ENCODE measurements around the gene CASP2. TPM values are rescaled to one million over a fixed set of nuclear protein-coding genes. Genes with fewer than 3 reads are reported as not detected.

The CASP2 gene
- total RNA-seq, 1 experiment from 2014 or later = 67.2 TPM

- no peaks in the 10 kb centered on the region for H3K27me3 ChIP-seq (ENCODE audit: insufficient read depth, low read depth)
- no peak for TF ChIP-seq EZH2 (IDR thresholded peaks at IDR 0.05; ENCODE audit: low read depth)
- TF ChIP-seq, protein P1, sequence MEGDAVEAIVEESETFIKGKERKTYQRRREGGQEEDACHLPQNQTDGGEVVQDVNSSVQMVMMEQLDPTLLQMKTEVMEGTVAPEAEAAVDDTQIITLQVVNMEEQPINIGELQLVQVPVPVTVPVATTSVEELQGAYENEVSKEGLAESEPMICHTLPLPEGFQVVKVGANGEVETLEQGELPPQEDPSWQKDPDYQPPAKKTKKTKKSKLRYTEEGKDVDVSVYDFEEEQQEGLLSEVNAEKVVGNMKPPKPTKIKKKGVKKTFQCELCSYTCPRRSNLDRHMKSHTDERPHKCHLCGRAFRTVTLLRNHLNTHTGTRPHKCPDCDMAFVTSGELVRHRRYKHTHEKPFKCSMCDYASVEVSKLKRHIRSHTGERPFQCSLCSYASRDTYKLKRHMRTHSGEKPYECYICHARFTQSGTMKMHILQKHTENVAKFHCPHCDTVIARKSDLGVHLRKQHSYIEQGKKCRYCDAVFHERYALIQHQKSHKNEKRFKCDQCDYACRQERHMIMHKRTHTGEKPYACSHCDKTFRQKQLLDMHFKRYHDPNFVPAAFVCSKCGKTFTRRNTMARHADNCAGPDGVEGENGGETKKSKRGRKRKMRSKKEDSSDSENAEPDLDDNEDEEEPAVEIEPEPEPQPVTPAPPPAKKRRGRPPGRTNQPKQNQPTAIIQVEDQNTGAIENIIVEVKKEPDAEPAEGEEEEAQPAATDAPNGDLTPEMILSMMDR (conservative IDR thresholded peaks at IDR 0.05) = no peak
- no peak overlapping the region for H2AFZ ChIP-seq
- peaks cover 4% of the 10 kb centered on the region; the same call in 1 of the 2 replicates for H3F3A ChIP-seq (ENCODE audit: insufficient read depth, low read depth)
- no peaks in the 10 kb centered on the region for H3K9me3 ChIP-seq (ENCODE audit: insufficient read depth, low read depth)
- no peak overlapping the region for H3K4me2 ChIP-seq
- H4K20me1 ChIP-seq (ENCODE audit: insufficient read depth) = no peaks in the 10 kb centered on the region
- CTCF ChIA-PET = interaction anchor here (2.0 kb wide), 1 partner anchor 52 kb away, joined by 8 read pairs; no protein-coding TSS in a partner anchor
- POLR2A ChIA-PET (ENCODE audit: unreplicated experiment) = interaction anchor here (0.6 to 0.7 kb wide), 2 partner anchors 52 to 736 kb away, joined by 3 read pairs; no protein-coding TSS in a partner anchor
- no peak for DNase-seq
- H3K4me1 ChIP-seq (replicated peaks; ENCODE audit: insufficient read depth) = peaks cover 22% of the 10 kb centered on the region
- no peak overlapping the region for H3K27ac ChIP-seq
- H3K36me3 ChIP-seq (ENCODE audit: low read depth) = peaks cover 53% of the 10 kb centered on the region
- no TSS peak for BruUV-seq (replicated peaks)
- H3K79me2 ChIP-seq (ENCODE audit: low read depth) = peaks cover 48% of the 10 kb centered on the region
- intact Hi-C loops (cut with micrococcal nuclease; ENCODE audit: unreplicated experiment) = no loop called here
- no peak overlapping the region for H3K4me3 ChIP-seq
- H3K9me2 ChIP-seq (ENCODE audit: insufficient read depth) = no peaks in the 10 kb centered on the region
Measured at GRCh38 chr7:143292876-143293275, 4.7 kb downstream of the CASP2 start.

GRCh38 chr7:143295870-143296269, 7.7 kb downstream of the CASP2 start:
- peaks cover 5% of the 10 kb centered on the region for H3K4me1 ChIP-seq (replicated peaks; ENCODE audit: insufficient read depth)

GRCh38 chr7:143296686-143297085, 8.5 kb downstream of the CASP2 start:
- no peak overlapping the region for H3K4me2 ChIP-seq
- H2AFZ ChIP-seq = no peak overlapping the region
- no peaks in the 10 kb centered on the region for H3K9me3 ChIP-seq (ENCODE audit: insufficient read depth, low read depth)
- no peaks in the 10 kb centered on the region for H3K9me2 ChIP-seq (ENCODE audit: insufficient read depth)
- CTCF ChIA-PET = interaction anchor here (0.6 to 1.2 kb wide), 2 partner anchors 15 to 44 kb away, joined by 3 to 5 read pairs; no protein-coding TSS in a partner anchor
- intact Hi-C loops (cut with micrococcal nuclease; ENCODE audit: unreplicated experiment) = no loop called here
- peaks cover 14% of the 10 kb centered on the region for H3K79me2 ChIP-seq (ENCODE audit: low read depth)
- no peaks in the 10 kb centered on the region for H3K27me3 ChIP-seq (ENCODE audit: insufficient read depth, low read depth)
- H3K4me1 ChIP-seq (replicated peaks; ENCODE audit: insufficient read depth) = no peaks in the 10 kb centered on the region
- H3K4me3 ChIP-seq = no peak overlapping the region
- POLR2A ChIA-PET (ENCODE audit: unreplicated experiment) = interaction anchor here (0.6 kb wide), 1 partner anchor 68 kb away, joined by 16 read pairs; no protein-coding TSS in a partner anchor
- H3K36me3 ChIP-seq (ENCODE audit: low read depth) = peaks cover 72% of the 10 kb centered on the region
- TF ChIP-seq EZH2 (IDR thresholded peaks at IDR 0.05; ENCODE audit: low read depth) = no peak
- TF ChIP-seq, protein P1 (conservative IDR thresholded peaks at IDR 0.05) = no peak
- H4K20me1 ChIP-seq (ENCODE audit: insufficient read depth) = 0 out of 2 replicates have a peak, but pooled peaks cover under 1% of the 10 kb centered on the region
- DNase-seq = no peak
- no peak overlapping the region for H3K27ac ChIP-seq
- H3F3A ChIP-seq (ENCODE audit: insufficient read depth, low read depth) = peaks cover 19% of the 10 kb centered on the region; the same call in 1 of the 2 replicates
- BruUV-seq (replicated peaks) = no TSS peak

More at GRCh38 chr7:143295870-143296269, 7.7 kb downstream of the CASP2 start:
- Histone ChIP-seq H3K4me2 (no peak overlapping the region), H2AFZ (no peak overlapping the region), H3K36me3 (ENCODE audit: low read depth) (peaks cover 71% of the 10 kb centered on the region), H3K27ac (no peak overlapping the region), H3F3A (ENCODE audit: insufficient read depth, low read depth) (peaks cover 12% of the 10 kb centered on the region; the same call in 1 of the 2 replicates), H3K9me3 (ENCODE audit: insufficient read depth, low read depth) (no peaks in the 10 kb centered on the region), H3K9me2 (ENCODE audit: insufficient read depth) (no peaks in the 10 kb centered on the region), H3K79me2 (ENCODE audit: low read depth) (peaks cover 22% of the 10 kb centered on the region), H3K4me3 (no peak overlapping the region), H3K27me3 (ENCODE audit: insufficient read depth, low read depth) (no peaks in the 10 kb centered on the region), H4K20me1 (ENCODE audit: insufficient read depth) (no peaks in the 10 kb centered on the region)
- POLR2A ChIA-PET (ENCODE audit: unreplicated experiment) = interaction anchor here (0.6 to 1.0 kb wide), 5 partner anchors 48 to 100 kb away, joined by 4 to 16 read pairs (median 4); no protein-coding TSS in a partner anchor
- intact Hi-C loops (cut with micrococcal nuclease; ENCODE audit: unreplicated experiment) = no loop called here
- TF ChIP-seq, protein P1 (conservative IDR thresholded peaks at IDR 0.05) = no peak
- TF ChIP-seq EZH2 (IDR thresholded peaks at IDR 0.05; ENCODE audit: low read depth) = no peak
- BruUV-seq (replicated peaks) = no TSS peak
- DNase-seq = peak in 1 of 2 experiments; percentile 49
- CTCF ChIA-PET = interaction anchor here (0.5 to 1.0 kb wide), 3 partner anchors 45 to 113 kb away, joined by 4 to 5 read pairs (median 4); partner anchors contain the start of gene EPHA1
